Measurements from ENCODE around the gene HELT.

DNA sequence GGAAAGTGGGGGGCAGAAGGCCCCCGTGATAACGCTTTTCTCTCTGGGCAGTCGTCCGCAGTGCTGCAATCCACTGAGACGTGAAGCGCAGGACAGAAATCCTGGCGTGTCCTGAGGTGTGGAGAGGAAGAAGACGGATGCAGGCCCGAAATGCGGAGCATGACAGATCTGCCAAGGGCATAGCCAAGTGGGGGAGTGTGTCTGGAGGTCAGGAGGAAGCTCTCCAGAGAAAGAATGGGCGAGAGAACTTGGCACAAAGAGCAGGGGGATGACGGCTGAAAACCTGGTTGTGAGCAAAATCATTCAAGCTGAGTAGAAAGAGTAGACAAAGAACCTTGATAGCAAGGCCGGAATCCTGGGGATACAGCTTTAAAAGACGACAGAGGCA, 23.7 kb upstream of the HELT start:
- TF ChIP-seq, protein P1, sequence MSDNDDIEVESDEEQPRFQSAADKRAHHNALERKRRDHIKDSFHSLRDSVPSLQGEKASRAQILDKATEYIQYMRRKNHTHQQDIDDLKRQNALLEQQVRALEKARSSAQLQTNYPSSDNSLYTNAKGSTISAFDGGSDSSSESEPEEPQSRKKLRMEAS (IDR thresholded peaks at IDR 0.05), result no peak
- TF ChIP-seq GABPA (IDR thresholded peaks at IDR 0.05 in 1 of 2, conservative IDR thresholded peaks at IDR 0.05 in 1 of 2) (no peak), JUND (IDR thresholded peaks at IDR 0.05) (no peak), RAD21 (IDR thresholded peaks at IDR 0.05) (no peak), TAF1 (conservative IDR thresholded peaks at IDR 0.05) (no peak), RXRA (IDR thresholded peaks at IDR 0.05) (no peak), SP1 (IDR thresholded peaks at IDR 0.05) (no peak), YY1 (IDR thresholded peaks at IDR 0.05) (no peak), FOXA1 (IDR thresholded peaks at IDR 0.05) (no peak), EGR1 (IDR thresholded peaks at IDR 0.05; ENCODE audit: low read depth in 2 of 2) (no peak)
- TF ChIP-seq, protein P2, sequence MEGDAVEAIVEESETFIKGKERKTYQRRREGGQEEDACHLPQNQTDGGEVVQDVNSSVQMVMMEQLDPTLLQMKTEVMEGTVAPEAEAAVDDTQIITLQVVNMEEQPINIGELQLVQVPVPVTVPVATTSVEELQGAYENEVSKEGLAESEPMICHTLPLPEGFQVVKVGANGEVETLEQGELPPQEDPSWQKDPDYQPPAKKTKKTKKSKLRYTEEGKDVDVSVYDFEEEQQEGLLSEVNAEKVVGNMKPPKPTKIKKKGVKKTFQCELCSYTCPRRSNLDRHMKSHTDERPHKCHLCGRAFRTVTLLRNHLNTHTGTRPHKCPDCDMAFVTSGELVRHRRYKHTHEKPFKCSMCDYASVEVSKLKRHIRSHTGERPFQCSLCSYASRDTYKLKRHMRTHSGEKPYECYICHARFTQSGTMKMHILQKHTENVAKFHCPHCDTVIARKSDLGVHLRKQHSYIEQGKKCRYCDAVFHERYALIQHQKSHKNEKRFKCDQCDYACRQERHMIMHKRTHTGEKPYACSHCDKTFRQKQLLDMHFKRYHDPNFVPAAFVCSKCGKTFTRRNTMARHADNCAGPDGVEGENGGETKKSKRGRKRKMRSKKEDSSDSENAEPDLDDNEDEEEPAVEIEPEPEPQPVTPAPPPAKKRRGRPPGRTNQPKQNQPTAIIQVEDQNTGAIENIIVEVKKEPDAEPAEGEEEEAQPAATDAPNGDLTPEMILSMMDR (IDR thresholded peaks at IDR 0.05; ENCODE audit: low read depth, low read length, missing input control), result no peak
- TF ChIP-seq, protein P3, sequence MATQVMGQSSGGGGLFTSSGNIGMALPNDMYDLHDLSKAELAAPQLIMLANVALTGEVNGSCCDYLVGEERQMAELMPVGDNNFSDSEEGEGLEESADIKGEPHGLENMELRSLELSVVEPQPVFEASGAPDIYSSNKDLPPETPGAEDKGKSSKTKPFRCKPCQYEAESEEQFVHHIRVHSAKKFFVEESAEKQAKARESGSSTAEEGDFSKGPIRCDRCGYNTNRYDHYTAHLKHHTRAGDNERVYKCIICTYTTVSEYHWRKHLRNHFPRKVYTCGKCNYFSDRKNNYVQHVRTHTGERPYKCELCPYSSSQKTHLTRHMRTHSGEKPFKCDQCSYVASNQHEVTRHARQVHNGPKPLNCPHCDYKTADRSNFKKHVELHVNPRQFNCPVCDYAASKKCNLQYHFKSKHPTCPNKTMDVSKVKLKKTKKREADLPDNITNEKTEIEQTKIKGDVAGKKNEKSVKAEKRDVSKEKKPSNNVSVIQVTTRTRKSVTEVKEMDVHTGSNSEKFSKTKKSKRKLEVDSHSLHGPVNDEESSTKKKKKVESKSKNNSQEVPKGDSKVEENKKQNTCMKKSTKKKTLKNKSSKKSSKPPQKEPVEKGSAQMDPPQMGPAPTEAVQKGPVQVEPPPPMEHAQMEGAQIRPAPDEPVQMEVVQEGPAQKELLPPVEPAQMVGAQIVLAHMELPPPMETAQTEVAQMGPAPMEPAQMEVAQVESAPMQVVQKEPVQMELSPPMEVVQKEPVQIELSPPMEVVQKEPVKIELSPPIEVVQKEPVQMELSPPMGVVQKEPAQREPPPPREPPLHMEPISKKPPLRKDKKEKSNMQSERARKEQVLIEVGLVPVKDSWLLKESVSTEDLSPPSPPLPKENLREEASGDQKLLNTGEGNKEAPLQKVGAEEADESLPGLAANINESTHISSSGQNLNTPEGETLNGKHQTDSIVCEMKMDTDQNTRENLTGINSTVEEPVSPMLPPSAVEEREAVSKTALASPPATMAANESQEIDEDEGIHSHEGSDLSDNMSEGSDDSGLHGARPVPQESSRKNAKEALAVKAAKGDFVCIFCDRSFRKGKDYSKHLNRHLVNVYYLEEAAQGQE (IDR thresholded peaks at IDR 0.05), result no peak
- TF ChIP-seq, protein P4, sequence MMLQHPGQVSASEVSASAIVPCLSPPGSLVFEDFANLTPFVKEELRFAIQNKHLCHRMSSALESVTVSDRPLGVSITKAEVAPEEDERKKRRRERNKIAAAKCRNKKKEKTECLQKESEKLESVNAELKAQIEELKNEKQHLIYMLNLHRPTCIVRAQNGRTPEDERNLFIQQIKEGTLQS (IDR thresholded peaks at IDR 0.05), result no peak
- TF ChIP-seq, protein P5, sequence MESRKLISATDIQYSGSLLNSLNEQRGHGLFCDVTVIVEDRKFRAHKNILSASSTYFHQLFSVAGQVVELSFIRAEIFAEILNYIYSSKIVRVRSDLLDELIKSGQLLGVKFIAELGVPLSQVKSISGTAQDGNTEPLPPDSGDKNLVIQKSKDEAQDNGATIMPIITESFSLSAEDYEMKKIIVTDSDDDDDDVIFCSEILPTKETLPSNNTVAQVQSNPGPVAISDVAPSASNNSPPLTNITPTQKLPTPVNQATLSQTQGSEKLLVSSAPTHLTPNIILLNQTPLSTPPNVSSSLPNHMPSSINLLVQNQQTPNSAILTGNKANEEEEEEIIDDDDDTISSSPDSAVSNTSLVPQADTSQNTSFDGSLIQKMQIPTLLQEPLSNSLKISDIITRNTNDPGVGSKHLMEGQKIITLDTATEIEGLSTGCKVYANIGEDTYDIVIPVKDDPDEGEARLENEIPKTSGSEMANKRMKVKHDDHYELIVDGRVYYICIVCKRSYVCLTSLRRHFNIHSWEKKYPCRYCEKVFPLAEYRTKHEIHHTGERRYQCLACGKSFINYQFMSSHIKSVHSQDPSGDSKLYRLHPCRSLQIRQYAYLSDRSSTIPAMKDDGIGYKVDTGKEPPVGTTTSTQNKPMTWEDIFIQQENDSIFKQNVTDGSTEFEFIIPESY (IDR thresholded peaks at IDR 0.05), result no peak
